ENCODE data around the gene WBP1L. TPM values are rescaled to one million over a fixed set of nuclear protein-coding genes. Genes with fewer than 3 reads are reported as not detected.

WBP1L gene
- polyA plus RNA-seq = 6.7 and 7.3 TPM in 2 replicates

GRCh38 chr10:102743588-102744373, at the start of gene WBP1L:
TSS of gene WBP1L (plus strand) at chr10:102743948. CDS start at chr10:102744054, 106 bp downstream.

GRCh38 chr10:102713814-102714620, 29.7 kb upstream of the WBP1L start, which contains the start of gene ARL3:
TSS of gene ARL3 (minus strand) at chr10:102714397. CDS start at chr10:102714275, 122 bp downstream.

GRCh38 chr10:102714621-102715455, 28.9 kb upstream of the WBP1L start, which contains the start of gene SFXN2:
TSS of gene SFXN2 (plus strand) at chr10:102714636. CDS start at chr10:102726637, 12,001 bp downstream.

GRCh38 chr10:102837230-102837721, 93.5 kb downstream of the WBP1L start, which contains the start of gene CYP17A1:
TSS of gene CYP17A1 (minus strand) at chr10:102837413. CDS start at chr10:102837361, 52 bp downstream.

Other genes starting within 250 kb of the WBP1L start
- gene ACTR1A, start 241.2 kb upstream of the WBP1L start, polyA plus RNA-seq = 94.0 and 138 TPM in 2 replicates
- 0.47 and 0.94 TPM in 2 replicates for gene SUFU, start 240.0 kb upstream of the WBP1L start, polyA plus RNA-seq
- 25.4 and 27.6 TPM in 2 replicates for gene TRIM8, start 99.5 kb upstream of the WBP1L start, polyA plus RNA-seq
- 49.8 and 50.7 TPM in 2 replicates for gene ARL3, start 29.6 kb upstream of the WBP1L start, polyA plus RNA-seq
- gene SFXN2, start 29.3 kb upstream of the WBP1L start, polyA plus RNA-seq = 0.15 and 0.20 TPM in 2 replicates
- not detected in 2 replicates for gene CYP17A1, start 93.5 kb downstream of the WBP1L start, polyA plus RNA-seq
- gene BORCS7, start 110.3 kb downstream of the WBP1L start, polyA plus RNA-seq = 91.2 and 93.4 TPM in 2 replicates
- gene AS3MT, start 125.5 kb downstream of the WBP1L start, polyA plus RNA-seq = 0.59 and 7.1 TPM in 2 replicates
- gene CNNM2, start 174.3 kb downstream of the WBP1L start, polyA plus RNA-seq = 5.9 and 6.3 TPM in 2 replicates